ENCODE results near the gene RILPL1. TPM values are rescaled to one million over a fixed set of nuclear protein-coding genes. Genes with fewer than 3 reads are reported as not detected.

Gene RILPL1
- total RNA-seq, 1 experiment from 2014 or later, result 11.5 TPM

- Histone ChIP-seq H3K4me2 (peak overlapping the region; percentile 85), H2AFZ (peak overlapping the region; percentile 80), H3K4me1 (replicated peaks; ENCODE audit: insufficient read depth) (peaks cover 11% of the 10 kb centered on the region; the same call in 1 of the 2 replicates), H3K9me2 (ENCODE audit: insufficient read depth) (no peaks in the 10 kb centered on the region), H3K27me3 (ENCODE audit: insufficient read depth, low read depth) (no peaks in the 10 kb centered on the region), H3K27ac (no peak overlapping the region), H3K79me2 (ENCODE audit: low read depth) (peaks cover 12% of the 10 kb centered on the region), H3K36me3 (ENCODE audit: low read depth) (no peaks in the 10 kb centered on the region), H4K20me1 (ENCODE audit: insufficient read depth) (no peaks in the 10 kb centered on the region), H3F3A (ENCODE audit: insufficient read depth, low read depth) (0 out of 2 replicates have a peak, but pooled peaks cover 4% of the 10 kb centered on the region), H3K4me3 (peak overlapping the region; percentile 87), H3K9me3 (ENCODE audit: insufficient read depth, low read depth) (no peaks in the 10 kb centered on the region)
- TF ChIP-seq CTCF (conservative IDR thresholded peaks at IDR 0.05), result no peak
- TF ChIP-seq EZH2 (IDR thresholded peaks at IDR 0.05; ENCODE audit: low read depth), result no peak
- no TSS peak for BruUV-seq (replicated peaks)
- DNase-seq, result peak in 1 of 2 experiments; percentile 37
- intact Hi-C loops (cut with micrococcal nuclease; ENCODE audit: unreplicated experiment), result loop anchor here (5.0 to 10.0 kb wide), 3 partner anchors 49 to 148 kb away; partner anchors contain the start of genes KMT5A and TMED2
- CTCF ChIA-PET, result interaction anchor here (0.6 kb wide), 1 partner anchor 504 kb away, joined by 14 read pairs; no protein-coding TSS in a partner anchor
- POLR2A ChIA-PET (ENCODE audit: unreplicated experiment), result interaction anchor here (0.7 kb wide), 1 partner anchor 14 kb away, joined by 4 read pairs; no protein-coding TSS in a partner anchor
These were observed 490 bp downstream of the RILPL1 start for GRCh38 chr12:123532808-123533649.

GRCh38 chr12:123532019-123532418 is 1.5 kb downstream of the RILPL1 start:
- Histone ChIP-seq H3K27ac (no peak overlapping the region), H3F3A (ENCODE audit: insufficient read depth, low read depth) (0 out of 2 replicates have a peak, but pooled peaks cover 4% of the 10 kb centered on the region), H4K20me1 (ENCODE audit: insufficient read depth) (no peaks in the 10 kb centered on the region), H3K4me3 (peak overlapping the region; percentile 87; the same call in 1 of the 2 replicates), H2AFZ (no peak overlapping the region), H3K4me1 (replicated peaks; ENCODE audit: insufficient read depth) (peaks cover 11% of the 10 kb centered on the region; the same call in 1 of the 2 replicates), H3K27me3 (ENCODE audit: insufficient read depth, low read depth) (no peaks in the 10 kb centered on the region), H3K9me2 (ENCODE audit: insufficient read depth) (no peaks in the 10 kb centered on the region), H3K79me2 (ENCODE audit: low read depth) (peaks cover 12% of the 10 kb centered on the region), H3K4me2 (peak overlapping the region; percentile 85), H3K9me3 (ENCODE audit: insufficient read depth, low read depth) (no peaks in the 10 kb centered on the region), H3K36me3 (ENCODE audit: low read depth) (no peaks in the 10 kb centered on the region)
- no peak for DNase-seq
- TF ChIP-seq EZH2 (IDR thresholded peaks at IDR 0.05; ENCODE audit: low read depth), result no peak
- no peak for TF ChIP-seq CTCF (conservative IDR thresholded peaks at IDR 0.05)
- intact Hi-C loops (cut with micrococcal nuclease; ENCODE audit: unreplicated experiment), result loop anchor here (5.0 to 10.0 kb wide), 3 partner anchors 50 to 147 kb away; partner anchors contain the start of genes KMT5A and TMED2
- POLR2A ChIA-PET (ENCODE audit: unreplicated experiment), result no interaction called here
- CTCF ChIA-PET, result interaction anchor here (0.6 kb wide), 1 partner anchor 503 kb away, joined by 14 read pairs; no protein-coding TSS in a partner anchor
- TSS peak; percentile 52 for BruUV-seq (replicated peaks)

- H3K27ac ChIP-seq, result no peak overlapping the region
- no peak for DNase-seq
- H3K36me3 ChIP-seq (ENCODE audit: low read depth), result no peaks in the 10 kb centered on the region
- no TSS peak for BruUV-seq (replicated peaks)
- CTCF ChIA-PET, result no interaction called here
- H3K9me2 ChIP-seq (ENCODE audit: insufficient read depth), result no peaks in the 10 kb centered on the region
- H3K4me1 ChIP-seq (replicated peaks; ENCODE audit: insufficient read depth), result peaks cover 11% of the 10 kb centered on the region; the same call in 1 of the 2 replicates
- no peak overlapping the region for H3K4me3 ChIP-seq
- no peak for TF ChIP-seq EZH2 (IDR thresholded peaks at IDR 0.05; ENCODE audit: low read depth)
- TF ChIP-seq CTCF (conservative IDR thresholded peaks at IDR 0.05), result no peak
- intact Hi-C loops (cut with micrococcal nuclease; ENCODE audit: unreplicated experiment), result loop anchor here (5.0 to 10.0 kb wide), 3 partner anchors 51 to 146 kb away; partner anchors contain the start of genes KMT5A and TMED2
- H3K4me2 ChIP-seq, result no peak overlapping the region
- H4K20me1 ChIP-seq (ENCODE audit: insufficient read depth), result no peaks in the 10 kb centered on the region
- H3F3A ChIP-seq (ENCODE audit: insufficient read depth, low read depth), result 0 out of 2 replicates have a peak, but pooled peaks cover 4% of the 10 kb centered on the region
- no peaks in the 10 kb centered on the region for H3K27me3 ChIP-seq (ENCODE audit: insufficient read depth, low read depth)
- no peak overlapping the region for H2AFZ ChIP-seq
- H3K9me3 ChIP-seq (ENCODE audit: insufficient read depth, low read depth), result no peaks in the 10 kb centered on the region
- peaks cover 12% of the 10 kb centered on the region for H3K79me2 ChIP-seq (ENCODE audit: low read depth)
- POLR2A ChIA-PET (ENCODE audit: unreplicated experiment), result no interaction called here
These were observed 2.4 kb downstream of the RILPL1 start for GRCh38 chr12:123531091-123531490.

Data from PC-9 (cell line).